HEK293 (cell line): Measurements from ENCODE around the gene ILKAP.

ENCODE experiments used
- BCL11A ChIP-seq: fragments of 450-650 bp; formaldehyde crosslinking; IDR thresholded peaks from 2 replicates; pipeline ENCODE4 v1.5.1; 2016; ENCODE audit warnings: low read depth, missing biosample characterization, missing genetic modification characterization
- SP2 ChIP-seq: fragments of 450-650 bp; formaldehyde crosslinking; IDR thresholded peaks from 2 replicates; pipeline ENCODE4 v1.5.1; 2016; ENCODE audit warnings: missing biosample characterization, missing genetic modification characterization
- ZBTB21 ChIP-seq: fragments of 450-650 bp; formaldehyde crosslinking; IDR thresholded peaks from 2 replicates; pipeline ENCODE4 v1.5.1; 2017; ENCODE audit warnings: missing biosample characterization, missing genetic modification characterization
- ZFP3 ChIP-seq: fragments of 450-650 bp; formaldehyde crosslinking; IDR thresholded peaks from 2 replicates; pipeline ENCODE4 v1.5.1; 2016; ENCODE audit warnings: low read depth, missing biosample characterization, missing genetic modification characterization
- ZNF184 ChIP-seq: fragments of 450-650 bp; IDR thresholded peaks from 2 replicates; pipeline ENCODE4 v1.5.1; 2018; ENCODE audit warnings: missing biosample characterization, mild to moderate bottlenecking, missing genetic modification characterization
- ZNF394 ChIP-seq: fragments of 450-650 bp; formaldehyde crosslinking; IDR thresholded peaks from 2 replicates; pipeline ENCODE4 v1.5.1; 2016; ENCODE audit warnings: missing biosample characterization, missing genetic modification characterization, mild to moderate bottlenecking, moderate library complexity, borderline replicate concordance
- ZNF596 ChIP-seq: fragments of 450-650 bp; IDR thresholded peaks from 2 replicates; pipeline ENCODE4 v1.5.0; 2018; ENCODE audit warnings: missing biosample characterization, mild to moderate bottlenecking, missing genetic modification characterization, moderate library complexity
- TF ChIP-seq, protein P1 (sequence below): fragments of 450-650 bp; formaldehyde crosslinking; IDR thresholded peaks from 2 replicates; pipeline ENCODE4 v1.5.1; 2016; ENCODE audit warnings: missing biosample characterization, missing genetic modification characterization

DNA sequence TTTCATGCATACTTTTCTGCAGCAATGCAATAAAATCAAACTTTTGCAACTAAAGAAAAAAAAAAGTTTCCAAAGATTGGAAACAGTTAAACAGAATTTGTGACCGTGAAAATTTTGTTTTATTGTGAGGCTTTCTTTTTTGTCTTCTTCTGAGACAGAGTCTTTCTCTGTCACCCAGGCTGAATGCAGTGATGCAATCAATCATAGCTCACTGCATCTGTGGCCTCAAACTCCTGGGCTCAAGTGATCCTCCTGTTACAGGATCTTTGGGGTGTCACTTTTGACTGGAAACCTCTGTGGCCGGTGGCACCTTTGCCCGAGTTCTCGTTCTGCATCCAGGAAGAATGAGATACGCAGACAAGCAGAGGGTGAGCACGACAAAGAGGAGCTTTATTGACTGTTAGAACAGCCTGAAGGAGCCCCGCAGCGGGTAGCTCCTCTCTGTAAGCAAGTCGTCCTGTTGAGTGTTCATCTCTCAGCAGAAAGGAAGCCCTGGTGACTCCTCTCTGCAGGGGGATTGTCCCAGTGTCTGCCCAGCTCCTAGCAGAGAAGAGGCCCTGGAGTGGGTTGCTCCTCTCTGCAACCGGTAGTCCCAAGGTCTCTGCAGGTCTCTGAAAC is 16.9 kb upstream of the ILKAP start:
- TF ChIP-seq SP2 (tag by site-specific recombination) (no peak), ZNF596 (no peak), ZNF394 (tag by site-specific recombination) (no peak), ZNF184 (tag by site-specific recombination) (no peak), BCL11A (no peak), ZBTB21 (tag by site-specific recombination) (no peak), ZFP3 (no peak)
- TF ChIP-seq, protein P1, sequence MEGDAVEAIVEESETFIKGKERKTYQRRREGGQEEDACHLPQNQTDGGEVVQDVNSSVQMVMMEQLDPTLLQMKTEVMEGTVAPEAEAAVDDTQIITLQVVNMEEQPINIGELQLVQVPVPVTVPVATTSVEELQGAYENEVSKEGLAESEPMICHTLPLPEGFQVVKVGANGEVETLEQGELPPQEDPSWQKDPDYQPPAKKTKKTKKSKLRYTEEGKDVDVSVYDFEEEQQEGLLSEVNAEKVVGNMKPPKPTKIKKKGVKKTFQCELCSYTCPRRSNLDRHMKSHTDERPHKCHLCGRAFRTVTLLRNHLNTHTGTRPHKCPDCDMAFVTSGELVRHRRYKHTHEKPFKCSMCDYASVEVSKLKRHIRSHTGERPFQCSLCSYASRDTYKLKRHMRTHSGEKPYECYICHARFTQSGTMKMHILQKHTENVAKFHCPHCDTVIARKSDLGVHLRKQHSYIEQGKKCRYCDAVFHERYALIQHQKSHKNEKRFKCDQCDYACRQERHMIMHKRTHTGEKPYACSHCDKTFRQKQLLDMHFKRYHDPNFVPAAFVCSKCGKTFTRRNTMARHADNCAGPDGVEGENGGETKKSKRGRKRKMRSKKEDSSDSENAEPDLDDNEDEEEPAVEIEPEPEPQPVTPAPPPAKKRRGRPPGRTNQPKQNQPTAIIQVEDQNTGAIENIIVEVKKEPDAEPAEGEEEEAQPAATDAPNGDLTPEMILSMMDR (tag by site-specific recombination) = no peak
